Measurements from ENCODE around the gene TASP1. TPM values are rescaled to one million over a fixed set of nuclear protein-coding genes. Genes with fewer than 3 reads are reported as not detected.

The TASP1 gene
- total and polyA plus RNA-seq, 12 donors, result 3.6 to 13.0 (median 9.6) TPM

GRCh38 chr20:13549451-13549850 is 89.3 kb downstream of the TASP1 start:
- no peak for TF ChIP-seq CTCF (IDR thresholded peaks at IDR 0.05)
- TF ChIP-seq POLR2A (IDR thresholded peaks at IDR 0.05), result no peak
- Histone ChIP-seq H3K4me3 (no peak overlapping the region), H3K27ac (no peak overlapping the region), H3K4me1 (replicated peaks in 1 of 2) (no peaks in the 10 kb centered on the region), H3K27me3 (no peaks in the 10 kb centered on the region), H3K9me3 (replicated peaks in 1 of 3) (peaks cover 0 to 7% (median 0%) of the 10 kb centered on the region in 3 donors), H3K36me3 (replicated peaks in 1 of 2) (no peaks in the 10 kb centered on the region)
- intact Hi-C loops (cut with DNase I), result loop anchor here in 1 of 2 donors (10.0 kb wide), 2 partner anchors 95 to 435 kb away; no protein-coding TSS in a partner anchor
- WGBS, 4 donors, result 82 to 97% (median 90%) methylated on average over 1 of the region's 1 CpG
- no peak for DNase-seq

- Histone ChIP-seq H3K36me3 (replicated peaks in 1 of 2) (no peaks in the 10 kb centered on the region), H3K4me3 (no peak overlapping the region), H3K9me3 (replicated peaks in 1 of 3) (peaks cover 0 to 7% (median 0%) of the 10 kb centered on the region in 3 donors), H3K27ac (no peak overlapping the region), H3K4me1 (replicated peaks in 1 of 2) (no peaks in the 10 kb centered on the region), H3K27me3 (no peaks in the 10 kb centered on the region)
- peak; percentile 64 to 90 (median 78) for DNase-seq
- peak; percentile 61 to 78 (median 72) for TF ChIP-seq CTCF (IDR thresholded peaks at IDR 0.05)
- no peak for TF ChIP-seq POLR2A (IDR thresholded peaks at IDR 0.05)
- intact Hi-C loops (cut with DNase I), result loop anchor here in 1 of 2 donors (10.0 kb wide), 2 partner anchors 92 to 432 kb away; no protein-coding TSS in a partner anchor
- 8 to 13% (median 10%) methylated on average over 2 of the region's 2 CpGs for WGBS, 4 donors
Measured at GRCh38 chr20:13546497-13547131, 92.1 kb downstream of the TASP1 start.

- WGBS, 4 donors, result 79 to 91% (median 80%) methylated on average over 2 of the region's 2 CpGs
- Histone ChIP-seq H3K9me3 (replicated peaks in 1 of 3) (peaks cover 0 to 7% (median 0%) of the 10 kb centered on the region in 3 donors), H3K4me3 (no peak overlapping the region), H3K27me3 (no peaks in the 10 kb centered on the region), H3K36me3 (replicated peaks in 1 of 2) (no peaks in the 10 kb centered on the region), H3K27ac (no peak overlapping the region), H3K4me1 (replicated peaks in 1 of 2) (no peaks in the 10 kb centered on the region)
- DNase-seq, result no peak
- TF ChIP-seq POLR2A (IDR thresholded peaks at IDR 0.05) (no peak), CTCF (IDR thresholded peaks at IDR 0.05) (no peak)
- intact Hi-C loops (cut with DNase I), result loop anchor here in 1 of 2 donors (10.0 kb wide), 2 partner anchors 91 to 431 kb away; no protein-coding TSS in a partner anchor
Measured at GRCh38 chr20:13545790-13546189, 92.9 kb downstream of the TASP1 start.

GRCh38 chr20:13543783-13544182 is 94.9 kb downstream of the TASP1 start:
- intact Hi-C loops (cut with DNase I), result loop anchor here in 1 of 2 donors (10.0 kb wide), 2 partner anchors 89 to 429 kb away; no protein-coding TSS in a partner anchor
- no peaks in the 10 kb centered on the region for H3K36me3 ChIP-seq (replicated peaks in 1 of 2)
- H3K9me3 ChIP-seq (replicated peaks in 1 of 3), result peaks cover 0 to 7% (median 0%) of the 10 kb centered on the region in 3 donors
- no peak overlapping the region for H3K27ac ChIP-seq
- no peak overlapping the region for H3K4me3 ChIP-seq
- WGBS, 4 donors, result 94 to 98% (median 96%) methylated on average over 4 of the region's 4 CpGs
- TF ChIP-seq CTCF (IDR thresholded peaks at IDR 0.05) (no peak), POLR2A (IDR thresholded peaks at IDR 0.05) (no peak)
- H3K27me3 ChIP-seq, result no peaks in the 10 kb centered on the region
- DNase-seq, result no peak
- H3K4me1 ChIP-seq (replicated peaks in 1 of 2), result no peaks in the 10 kb centered on the region
